Stimulated activated naive B cell treated with anti-CD40 and anti-IgM and Interleukin-4, amounts not matched to agents 10 μg/mL and 1 μg/mL and 100 μg/mL, for 72 hours (primary cell): ENCODE measurements around the gene MYADM.
A peak's percentile ranks its signal among the peaks of the same experiment; 100 is the strongest.

Experiments
- ATAC-seq, 2 donors: fragments of 150-1000 bp; cut with Tn5 transposase; replicated peaks; 2 replicates each; pipeline ENCODE4 v1.10.0; 2021; ENCODE audit warnings: moderate library complexity in 1 of 2
- DNase-seq: peaks from one replicate; pipeline ENCODE4 v3.0.0; 2021
- H3K27ac Mint-ChIP-seq: one replicate; pipeline ENCODE4 v1.8.0; 2022; ENCODE audit warnings: mild to moderate bottlenecking, mixed read lengths
- H3K27me3 Mint-ChIP-seq, 2 donors: one replicate each; pipeline ENCODE4 v1.8.0; 2022; ENCODE audit warnings: mixed read lengths in 2 of 2
- H3K36me3 Mint-ChIP-seq, 2 donors: one replicate each; pipeline ENCODE4 v1.8.0; 2022; ENCODE audit warnings: mixed read lengths in 2 of 2, mild to moderate bottlenecking in 1 of 2
- H3K4me1 Mint-ChIP-seq, 2 donors: one replicate each; pipeline ENCODE4 v1.8.0; 2022; ENCODE audit warnings: mixed read lengths in 2 of 2, mild to moderate bottlenecking in 1 of 2
- H3K4me3 Mint-ChIP-seq, 2 donors: one replicate each; pipeline ENCODE4 v1.8.0; 2022; ENCODE audit warnings: mild to moderate bottlenecking in 2 of 2, mixed read lengths in 2 of 2, moderate library complexity in 1 of 2
- H3K9me3 Mint-ChIP-seq, 2 donors: one replicate each; pipeline ENCODE4 v1.8.0; 2022; ENCODE audit warnings: mixed read lengths in 2 of 2, mild to moderate bottlenecking in 1 of 2

The MYADM gene

GRCh38 chr19:53907193-53907581 is 39.5 kb downstream of the MYADM start:
- peaks cover 24 to 39% of the 10 kb centered on the region in 2 donors for H3K4me1 Mint-ChIP-seq
- DNase-seq: no peak
- no peaks in the 10 kb centered on the region for H3K9me3 Mint-ChIP-seq
- ATAC-seq: no peak
- peak overlapping the region; percentile 2 to 14 for H3K4me3 Mint-ChIP-seq
- peaks cover 75 to 92% of the 10 kb centered on the region in 2 donors for H3K27me3 Mint-ChIP-seq
- peaks cover 2 to 5% of the 10 kb centered on the region in 2 donors for H3K36me3 Mint-ChIP-seq
- H3K27ac Mint-ChIP-seq: peak overlapping the region; percentile 72

DNA sequence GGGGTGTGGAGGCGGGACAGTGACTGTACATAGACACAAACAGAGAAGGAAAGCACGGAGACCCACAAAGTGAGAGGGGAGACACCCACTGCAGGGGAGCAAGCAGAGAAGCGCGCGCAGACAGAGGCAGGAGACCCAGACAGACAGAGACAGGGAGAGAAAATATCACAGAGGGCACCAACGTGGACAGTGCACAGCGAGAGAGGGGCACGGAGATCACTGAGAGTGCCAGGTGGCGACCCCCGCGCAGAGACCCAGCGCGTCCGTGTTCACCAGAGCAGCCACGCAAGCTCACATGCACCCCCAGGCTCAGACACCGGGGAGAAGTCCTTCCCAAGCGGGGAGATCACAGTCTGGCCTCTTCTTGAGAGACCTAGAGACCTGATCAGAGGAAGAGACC is 40.0 kb downstream of the MYADM start:
- Mint-ChIP-seq H3K27me3 (peaks cover 79 to 92% of the 10 kb centered on the region in 2 donors), H3K36me3 (peaks cover 2 to 5% of the 10 kb centered on the region in 2 donors), H3K4me3 (peak overlapping the region; percentile 2 to 14), H3K27ac (no peak overlapping the region), H3K9me3 (no peaks in the 10 kb centered on the region), H3K4me1 (peaks cover 24 to 39% of the 10 kb centered on the region in 2 donors)
- no peak for DNase-seq
- no peak for ATAC-seq

DNA sequence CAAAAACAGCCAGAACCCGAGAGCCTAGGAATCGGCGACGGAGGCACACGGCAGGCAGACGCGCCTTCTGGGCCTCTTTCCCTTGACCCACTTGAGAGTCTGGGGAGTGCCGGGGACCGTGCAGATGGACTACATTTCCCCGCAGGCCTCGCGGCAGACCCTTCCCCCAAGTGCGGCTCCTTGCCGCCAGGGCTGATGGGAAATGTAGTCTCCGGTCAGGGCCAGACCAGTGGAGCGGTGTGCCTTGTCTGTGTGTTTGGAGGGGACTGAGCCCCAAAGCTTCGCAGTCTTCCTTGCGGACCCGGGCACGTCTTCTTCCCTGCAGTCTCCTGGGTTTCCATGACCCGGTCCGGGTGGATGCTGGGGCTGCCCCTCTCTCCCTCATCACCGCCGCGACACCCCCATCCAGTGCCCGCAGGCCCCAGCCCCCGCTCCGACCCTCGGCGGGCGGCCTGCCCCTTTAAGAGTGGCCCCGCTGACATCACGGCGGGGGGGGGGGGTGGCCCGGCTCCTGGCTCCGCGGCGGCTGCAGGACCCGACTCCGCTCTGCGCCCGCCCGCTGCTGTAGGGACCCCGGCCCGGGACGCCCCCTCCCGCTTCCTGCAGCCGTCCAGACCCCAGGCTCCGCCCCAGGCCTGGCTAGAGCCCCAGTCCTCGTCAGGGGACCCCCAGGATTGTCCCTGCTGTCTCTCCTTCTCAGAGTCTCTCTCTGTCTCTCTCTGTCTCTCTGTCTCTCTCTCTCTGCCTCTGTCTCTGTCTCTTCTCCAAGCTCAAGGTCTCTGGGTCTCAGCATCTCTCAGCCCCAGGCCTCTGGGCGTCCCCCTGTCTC is 40.6 kb downstream of the MYADM start:
- peak; percentile 21 for DNase-seq
- peaks cover 79 to 92% of the 10 kb centered on the region in 2 donors for H3K27me3 Mint-ChIP-seq
- peaks cover 2 to 5% of the 10 kb centered on the region in 2 donors for H3K36me3 Mint-ChIP-seq
- H3K27ac Mint-ChIP-seq: peak overlapping the region; percentile 59
- ATAC-seq: peak; percentile 89
- H3K4me3 Mint-ChIP-seq: peak overlapping the region; percentile 53 to 65
- no peaks in the 10 kb centered on the region for H3K9me3 Mint-ChIP-seq
- H3K4me1 Mint-ChIP-seq: peaks cover 24 to 39% of the 10 kb centered on the region in 2 donors

GRCh38 chr19:53908935-53909415 is 41.3 kb downstream of the MYADM start, which contains the start of gene CACNG7:
TSS of gene CACNG7 (plus strand) at chr19:53909278. CDS start at chr19:53912832, 3,554 bp downstream.
- H3K4me3 Mint-ChIP-seq: peak within 1 kb of the TSS; percentile 53 to 65
- no peaks in the 10 kb centered on the region for H3K9me3 Mint-ChIP-seq
- peaks cover 24 to 39% of the 10 kb centered on the region in 2 donors for H3K4me1 Mint-ChIP-seq
- H3K27ac Mint-ChIP-seq: peak within 1 kb of the TSS; percentile 59
- ATAC-seq: no peak
- no peak for DNase-seq
- peaks cover 85 to 96% of the 10 kb centered on the region in 2 donors for H3K27me3 Mint-ChIP-seq
- peaks cover 2 to 5% of the 10 kb centered on the region in 2 donors for H3K36me3 Mint-ChIP-seq

DNA sequence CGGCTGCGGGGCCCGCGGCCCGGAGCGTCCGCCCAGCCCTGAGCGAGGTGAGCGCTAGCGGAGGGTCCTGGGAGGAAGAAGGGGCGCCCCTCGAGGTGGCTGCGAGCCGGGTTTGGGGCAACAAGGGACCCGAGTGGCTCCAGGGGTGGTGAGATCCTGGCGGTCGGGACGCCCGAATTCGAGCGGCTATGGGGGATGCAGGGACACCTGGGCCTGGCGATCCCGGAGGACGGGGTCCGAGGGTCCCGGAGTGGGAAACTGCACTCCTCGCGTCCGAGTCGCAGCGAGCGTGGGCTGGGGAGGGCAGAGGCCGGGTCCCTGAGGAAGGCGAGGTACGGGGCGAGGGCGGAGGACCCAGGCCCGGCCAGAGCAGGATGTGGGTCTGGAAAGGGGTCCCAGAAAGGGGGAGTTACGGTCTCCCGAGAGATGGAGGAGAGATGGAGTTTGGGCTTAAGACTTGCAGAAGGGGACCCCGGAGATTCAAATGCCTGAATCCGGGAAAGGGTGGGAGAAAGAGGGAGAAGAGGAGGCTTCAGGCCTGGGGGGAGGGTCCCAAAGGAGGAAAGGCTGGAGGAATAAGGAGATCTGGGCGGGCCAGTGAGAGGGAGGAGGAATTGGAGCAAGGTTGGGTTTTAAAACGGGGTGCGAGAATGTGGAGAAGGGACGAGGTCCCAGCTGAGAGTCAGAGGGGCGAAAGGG is 41.9 kb downstream of the MYADM start:
- Mint-ChIP-seq H3K4me3 (no peak overlapping the region), H3K9me3 (no peaks in the 10 kb centered on the region), H3K27me3 (peaks cover 80 to 96% of the 10 kb centered on the region in 2 donors), H3K27ac (no peak overlapping the region), H3K4me1 (peaks cover 24 to 39% of the 10 kb centered on the region in 2 donors), H3K36me3 (peaks cover 2 to 5% of the 10 kb centered on the region in 2 donors)
- DNase-seq: no peak
- no peak for ATAC-seq

DNA sequence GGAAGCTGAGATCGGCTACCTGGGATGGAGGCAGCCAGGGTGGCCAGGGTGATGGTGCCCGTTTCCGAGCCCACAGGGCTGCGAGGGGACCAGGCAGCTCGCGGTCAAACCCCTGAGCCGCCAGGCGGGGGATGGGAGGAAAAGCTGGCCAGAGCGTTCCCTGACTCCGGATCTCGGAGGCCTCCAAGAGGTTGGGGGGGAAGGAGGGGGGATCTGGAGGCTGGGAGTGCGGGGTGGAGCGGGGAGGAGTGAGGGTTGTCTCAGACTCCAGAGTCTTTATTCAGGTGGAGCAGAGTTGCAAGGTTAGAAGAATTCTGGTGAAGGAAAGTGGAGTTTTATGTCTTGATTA is 42.5 kb downstream of the MYADM start:
- peaks cover 2 to 5% of the 10 kb centered on the region in 2 donors for H3K9me3 Mint-ChIP-seq
- DNase-seq (no peak), ATAC-seq (no peak)
- H3K27ac Mint-ChIP-seq: no peak overlapping the region
- peaks cover 80 to 96% of the 10 kb centered on the region in 2 donors for H3K27me3 Mint-ChIP-seq
- H3K4me1 Mint-ChIP-seq: peaks cover 24 to 39% of the 10 kb centered on the region in 2 donors
- H3K4me3 Mint-ChIP-seq: no peak overlapping the region
- H3K36me3 Mint-ChIP-seq: peaks cover 2 to 8% of the 10 kb centered on the region in 2 donors

DNA sequence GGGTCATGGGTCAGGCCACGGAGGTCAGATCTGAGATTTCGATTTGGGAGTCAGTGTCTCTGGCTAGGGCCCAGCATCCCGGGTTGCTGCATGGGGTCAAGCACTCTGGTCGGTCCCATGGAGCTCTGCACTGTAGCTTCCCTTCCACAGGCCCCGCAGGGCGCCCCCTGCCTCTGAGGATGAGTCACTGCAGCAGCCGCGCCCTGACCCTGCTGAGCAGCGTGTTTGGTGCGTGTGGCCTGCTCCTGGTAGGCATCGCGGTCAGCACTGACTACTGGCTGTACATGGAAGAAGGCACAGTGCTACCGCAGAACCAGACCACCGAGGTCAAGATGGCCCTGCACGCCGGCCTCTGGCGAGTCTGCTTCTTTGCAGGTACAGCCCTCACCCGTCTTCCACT is 45.0 kb downstream of the MYADM start:
- H3K4me3 Mint-ChIP-seq: no peak overlapping the region

DNA sequence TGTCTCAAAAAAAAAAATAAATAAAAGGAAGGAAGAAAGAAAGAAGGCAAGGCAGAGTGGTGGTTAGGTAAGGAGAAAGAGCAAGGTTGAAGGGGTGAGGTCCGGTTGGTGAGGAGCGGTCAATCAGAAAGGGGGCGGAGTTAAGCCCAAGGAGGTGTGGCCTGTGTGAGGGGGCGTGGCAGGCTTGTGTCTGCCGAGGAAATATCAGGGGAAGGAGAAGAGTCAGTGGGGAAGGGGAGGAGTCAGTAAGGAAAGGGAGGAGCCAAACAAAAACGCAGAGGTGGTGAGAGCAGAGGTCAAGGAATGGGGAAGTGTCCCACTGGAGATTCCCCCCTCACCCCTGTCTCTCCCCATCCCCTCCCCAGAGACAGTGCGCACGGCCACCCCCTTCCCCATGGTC is 47.3 kb downstream of the MYADM start:
- Mint-ChIP-seq H3K4me1 (peaks cover 3 to 5% of the 10 kb centered on the region in 2 donors), H3K36me3 (peaks cover 1 to 3% of the 10 kb centered on the region in 2 donors), H3K9me3 (peaks cover 6 to 8% of the 10 kb centered on the region in 2 donors), H3K27ac (no peak overlapping the region), H3K4me3 (no peak overlapping the region), H3K27me3 (peaks cover 58 to 75% of the 10 kb centered on the region in 2 donors)
- ATAC-seq (no peak), DNase-seq (no peak)

More for the DNA sequence above, 45.0 kb downstream of the MYADM start:
- Mint-ChIP-seq H3K27me3 (peaks cover 72 to 91% of the 10 kb centered on the region in 2 donors), H3K36me3 (peaks cover 1 to 8% of the 10 kb centered on the region in 2 donors), H3K9me3 (peaks cover 6 to 8% of the 10 kb centered on the region in 2 donors), H3K27ac (no peak overlapping the region), H3K4me1 (peaks cover 12 to 26% of the 10 kb centered on the region in 2 donors)
- ATAC-seq: no peak
- no peak for DNase-seq

DNA sequence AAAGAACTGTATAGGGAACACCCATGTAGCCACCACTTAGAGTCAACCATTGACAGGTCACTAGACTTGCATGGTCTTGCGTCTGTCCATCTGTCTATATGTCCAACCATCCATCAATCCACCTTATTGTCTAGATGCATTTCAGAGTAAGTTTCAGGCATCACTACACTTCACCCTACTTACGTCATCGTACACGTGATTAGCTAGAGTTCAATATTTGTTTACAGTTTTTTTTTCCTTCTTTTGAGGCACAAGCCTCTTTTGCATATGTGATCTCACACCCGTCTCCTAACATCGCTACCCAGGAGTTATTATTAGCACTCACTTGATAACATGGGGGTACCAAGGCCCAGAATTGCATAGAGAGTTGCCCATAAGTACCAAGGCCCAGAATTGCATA is 48.3 kb downstream of the MYADM start:
- ATAC-seq (no peak), DNase-seq (no peak)
- Mint-ChIP-seq H3K9me3 (peaks cover 6 to 8% of the 10 kb centered on the region in 2 donors), H3K36me3 (peaks cover 1 to 3% of the 10 kb centered on the region in 2 donors), H3K4me1 (no peaks in the 10 kb centered on the region), H3K27me3 (peaks cover 49 to 65% of the 10 kb centered on the region in 2 donors), H3K4me3 (no peak overlapping the region), H3K27ac (no peak overlapping the region)

DNA sequence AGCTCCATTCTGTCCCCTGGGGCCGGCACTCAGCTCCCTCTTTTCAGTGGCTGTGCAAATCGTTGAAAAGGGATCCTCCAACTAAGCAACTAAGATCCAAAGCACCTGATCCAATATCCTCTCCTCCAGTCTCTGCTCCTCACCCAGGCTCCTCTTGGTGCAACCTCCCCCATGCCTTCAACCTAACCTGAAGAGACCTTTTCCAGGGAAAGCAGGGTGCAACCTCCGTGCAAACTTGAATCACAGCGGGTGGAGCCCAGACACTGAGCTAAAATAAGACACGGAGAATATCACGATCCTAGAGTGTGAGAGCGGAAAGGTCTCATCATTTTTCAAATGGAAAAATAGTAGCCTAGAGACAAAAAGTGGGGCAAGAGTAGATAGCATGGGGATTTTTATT is 49.7 kb downstream of the MYADM start:
- ATAC-seq: no peak
- Mint-ChIP-seq H3K4me1 (no peaks in the 10 kb centered on the region), H3K9me3 (peaks cover 6 to 8% of the 10 kb centered on the region in 2 donors), H3K27ac (no peak overlapping the region), H3K27me3 (peaks cover 36 to 51% of the 10 kb centered on the region in 2 donors), H3K4me3 (no peak overlapping the region), H3K36me3 (peaks cover 1 to 3% of the 10 kb centered on the region in 2 donors)
- no peak for DNase-seq
